GM18873 (cell line): Measurements from ENCODE around the gene PDE4B.
A peak's percentile ranks its signal among the peaks of the same experiment; 100 is the strongest.
"Not testable (repeated sequence)": the region's sequence is repeated elsewhere in the genome, so short reads cannot be mapped to it uniquely, and the experiment has no call there.

ENCODE experiments used
- ATAC-seq: cut with Tn5 transposase; IDR thresholded peaks from one replicate; pipeline ENCODE4 v1.9.1; 2021; ENCODE audit warnings: mild to moderate bottlenecking, moderate library complexity, moderate number of reproducible peaks; ENCODE audit not compliant: unreplicated experiment, low FRiP score

The PDE4B gene

GRCh38 chr1:66397192-66397591, 604.5 kb downstream of the PDE4B start:
- peak; percentile 38 for ATAC-seq

- ATAC-seq = peak; percentile 29
These were observed 607.3 kb downstream of the PDE4B start for GRCh38 chr1:66399888-66400529.

GRCh38 chr1:66400660-66401059, 608.0 kb downstream of the PDE4B start:
- ATAC-seq = no peak

GRCh38 chr1:66401244-66401643, 608.5 kb downstream of the PDE4B start:
- ATAC-seq = no peak

- peak; percentile 83 for ATAC-seq
These were observed 609.5 kb downstream of the PDE4B start for GRCh38 chr1:66402194-66402593.

GRCh38 chr1:66403007-66403731, 610.5 kb downstream of the PDE4B start:
- ATAC-seq = no peak

GRCh38 chr1:66405061-66405460, 612.4 kb downstream of the PDE4B start:
- no peak for ATAC-seq

- ATAC-seq = not testable (repeated sequence)
These were observed 618.8 kb downstream of the PDE4B start for GRCh38 chr1:66411449-66411848.

- ATAC-seq = no peak
These were observed 620.0 kb downstream of the PDE4B start for GRCh38 chr1:66412704-66413103.

- ATAC-seq = peak; percentile 52
These were observed 620.6 kb downstream of the PDE4B start for GRCh38 chr1:66413136-66413837.

GRCh38 chr1:66413838-66414175, 621.1 kb downstream of the PDE4B start:
- ATAC-seq = no peak

GRCh38 chr1:66415281-66415680, 622.6 kb downstream of the PDE4B start:
- no peak for ATAC-seq

- ATAC-seq = no peak
These were observed 623.2 kb downstream of the PDE4B start for GRCh38 chr1:66415866-66416265.

- no peak for ATAC-seq
These were observed 623.6 kb downstream of the PDE4B start for GRCh38 chr1:66416295-66416694.

GRCh38 chr1:66418021-66418420, 625.3 kb downstream of the PDE4B start:
- no peak for ATAC-seq

- ATAC-seq = not testable (repeated sequence)
These were observed 627.5 kb downstream of the PDE4B start for GRCh38 chr1:66420171-66420570.

GRCh38 chr1:66420906-66421305, 628.2 kb downstream of the PDE4B start:
- not testable (repeated sequence) for ATAC-seq

- ATAC-seq = no peak
These were observed 630.1 kb downstream of the PDE4B start for GRCh38 chr1:66422804-66423203.
